ENCODE results near the gene SIPA1L2.
"Not testable (repeated sequence)": the region's sequence is repeated elsewhere in the genome, so short reads cannot be mapped to it uniquely, and the experiment has no call there.

Gene SIPA1L2

GRCh38 chr1:232613752-232614381 is 16.1 kb downstream of the SIPA1L2 start:
- ATAC-seq (no peak), DNase-seq (no peak)

GRCh38 chr1:232612836-232613235 is 17.1 kb downstream of the SIPA1L2 start:
- not testable (repeated sequence) for DNase-seq, ATAC-seq

GRCh38 chr1:232611834-232612233 is 18.1 kb downstream of the SIPA1L2 start:
- no peak for ATAC-seq

GRCh38 chr1:232610902-232611745 is 18.8 kb downstream of the SIPA1L2 start:
- DNase-seq, ATAC-seq: not testable (repeated sequence)

More at GRCh38 chr1:232611834-232612233, 18.1 kb downstream of the SIPA1L2 start:
- DNase-seq = no peak

GRCh38 chr1:232610192-232610901 is 19.6 kb downstream of the SIPA1L2 start:
- DNase-seq (no peak), ATAC-seq (no peak)

- no peak for ATAC-seq
- DNase-seq = no peak
Measured at GRCh38 chr1:232608427-232608826, 21.5 kb downstream of the SIPA1L2 start.

- no peak for ATAC-seq
- no peak for DNase-seq
Measured at GRCh38 chr1:232602622-232603021, 27.3 kb downstream of the SIPA1L2 start.

GRCh38 chr1:232600424-232601258 is 29.3 kb downstream of the SIPA1L2 start:
- DNase-seq (no peak), ATAC-seq (peak; percentile 29)

- ATAC-seq = peak; percentile 26
Measured at GRCh38 chr1:232599178-232600041, 30.5 kb downstream of the SIPA1L2 start.

GRCh38 chr1:232598837-232599177 is 31.1 kb downstream of the SIPA1L2 start:
- ATAC-seq = no peak
- no peak for DNase-seq

More at GRCh38 chr1:232599178-232600041, 30.5 kb downstream of the SIPA1L2 start:
- no peak for DNase-seq

- ATAC-seq (no peak), DNase-seq (no peak)
Measured at GRCh38 chr1:232598133-232598532, 31.8 kb downstream of the SIPA1L2 start.

- DNase-seq (no peak), ATAC-seq (no peak)
Measured at GRCh38 chr1:232597721-232598120, 32.2 kb downstream of the SIPA1L2 start.

GRCh38 chr1:232596666-232597303 is 33.1 kb downstream of the SIPA1L2 start:
- no peak for ATAC-seq
- DNase-seq = no peak

- ATAC-seq (no peak), DNase-seq (no peak)
Measured at GRCh38 chr1:232594768-232595698, 34.9 kb downstream of the SIPA1L2 start.

GRCh38 chr1:232593717-232594502 is 36.0 kb downstream of the SIPA1L2 start:
- DNase-seq = no peak
- peak; percentile 73 for ATAC-seq

- DNase-seq (no peak), ATAC-seq (no peak)
Measured at GRCh38 chr1:232591344-232591743, 38.6 kb downstream of the SIPA1L2 start.

- DNase-seq (no peak), ATAC-seq (no peak)
Measured at GRCh38 chr1:232590744-232591082, 39.2 kb downstream of the SIPA1L2 start.
